Non-pigmented ciliary epithelial cell (primary cell): Measurements from ENCODE around the gene FBLL1.
"Not testable (repeated sequence)": the region's sequence is repeated elsewhere in the genome, so short reads cannot be mapped to it uniquely, and the experiment has no call there.

Experiments used
- DNase-seq: peaks from one replicate; pipeline ENCODE4 v3.0.0-alpha.2; 2010; ENCODE audit warnings: low read depth

The FBLL1 gene

GRCh38 chr5:168528521-168529373 is at the start of gene FBLL1:
FBLL1 (plus strand) TSS chr5:168529305; CDS start chr5:168529505, 200 bp downstream.
- no peak for DNase-seq

GRCh38 chr5:168480601-168481000 is 48.5 kb upstream of the FBLL1 start:
- no peak for DNase-seq

GRCh38 chr5:168481330-168481788 is 47.7 kb upstream of the FBLL1 start:
- no peak for DNase-seq

- no peak for DNase-seq
These were observed 46.7 kb upstream of the FBLL1 start for GRCh38 chr5:168482361-168482760.

GRCh38 chr5:168486136-168486879 is 42.8 kb upstream of the FBLL1 start, which contains the start of gene RARS1:
RARS1 (plus strand) TSS chr5:168486471; CDS start chr5:168486499, 28 bp downstream.
- peak; percentile 74 for DNase-seq

- DNase-seq = no peak
These were observed 40.0 kb upstream of the FBLL1 start for GRCh38 chr5:168489059-168489458.

- DNase-seq = no peak
These were observed 35.0 kb upstream of the FBLL1 start for GRCh38 chr5:168494057-168494555.

- DNase-seq = no peak
These were observed 26.4 kb upstream of the FBLL1 start for GRCh38 chr5:168502563-168503237.

- DNase-seq = no peak
These were observed 15.2 kb upstream of the FBLL1 start for GRCh38 chr5:168513861-168514428.

GRCh38 chr5:168525856-168526255 is 3.2 kb upstream of the FBLL1 start:
- DNase-seq = no peak

GRCh38 chr5:168527756-168528295 is 1.3 kb upstream of the FBLL1 start:
- DNase-seq = no peak

- DNase-seq = no peak
These were observed 499 bp downstream of the FBLL1 start for GRCh38 chr5:168529374-168530234.

- DNase-seq = no peak
These were observed 1.6 kb downstream of the FBLL1 start for GRCh38 chr5:168530621-168531150.

- DNase-seq = no peak
These were observed 2.1 kb downstream of the FBLL1 start for GRCh38 chr5:168531191-168531590.

- no peak for DNase-seq
These were observed 3.1 kb downstream of the FBLL1 start for GRCh38 chr5:168531987-168532864.

GRCh38 chr5:168534351-168534750 is 5.2 kb downstream of the FBLL1 start:
- not testable (repeated sequence) for DNase-seq

- no peak for DNase-seq
These were observed 8.1 kb downstream of the FBLL1 start for GRCh38 chr5:168537176-168537575.

- DNase-seq = no peak
These were observed 20.4 kb downstream of the FBLL1 start for GRCh38 chr5:168549554-168549953.

GRCh38 chr5:168550656-168551055 is 21.6 kb downstream of the FBLL1 start:
- DNase-seq = no peak
